Activated CD4-positive, alpha-beta T cell treated with anti-CD3 and anti-CD28 coated beads, Interleukin-2, amount 50 U/mL, for 48 hours (primary cell): Measurements from ENCODE around the gene DNHD1.

Experiments used
- DNase-seq, 2 experiments: peaks; one replicate each; pipeline ENCODE4 v3.0.0-alpha.2; 2020

The DNHD1 gene

DNA sequence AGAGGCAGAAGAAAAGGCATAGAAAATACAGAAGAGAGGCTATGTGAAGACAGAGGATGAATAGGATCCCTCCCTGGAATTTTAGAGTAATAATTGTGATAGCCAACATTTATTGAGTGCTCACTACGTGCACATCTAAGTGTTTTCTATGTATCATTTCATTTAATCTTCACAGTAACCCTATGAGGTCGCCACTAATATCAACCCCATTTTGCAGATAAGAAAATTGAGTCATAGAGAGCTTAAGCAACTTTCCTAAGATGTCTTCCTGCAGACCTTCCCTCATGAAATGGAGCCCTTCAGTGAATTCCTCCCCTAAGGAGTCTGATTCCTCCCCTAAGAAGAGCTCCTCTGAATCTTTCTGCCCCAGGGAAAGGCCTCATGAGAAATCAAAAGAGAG lies 68.2 kb downstream of the DNHD1 start:
- DNase-seq, result no peak

DNA sequence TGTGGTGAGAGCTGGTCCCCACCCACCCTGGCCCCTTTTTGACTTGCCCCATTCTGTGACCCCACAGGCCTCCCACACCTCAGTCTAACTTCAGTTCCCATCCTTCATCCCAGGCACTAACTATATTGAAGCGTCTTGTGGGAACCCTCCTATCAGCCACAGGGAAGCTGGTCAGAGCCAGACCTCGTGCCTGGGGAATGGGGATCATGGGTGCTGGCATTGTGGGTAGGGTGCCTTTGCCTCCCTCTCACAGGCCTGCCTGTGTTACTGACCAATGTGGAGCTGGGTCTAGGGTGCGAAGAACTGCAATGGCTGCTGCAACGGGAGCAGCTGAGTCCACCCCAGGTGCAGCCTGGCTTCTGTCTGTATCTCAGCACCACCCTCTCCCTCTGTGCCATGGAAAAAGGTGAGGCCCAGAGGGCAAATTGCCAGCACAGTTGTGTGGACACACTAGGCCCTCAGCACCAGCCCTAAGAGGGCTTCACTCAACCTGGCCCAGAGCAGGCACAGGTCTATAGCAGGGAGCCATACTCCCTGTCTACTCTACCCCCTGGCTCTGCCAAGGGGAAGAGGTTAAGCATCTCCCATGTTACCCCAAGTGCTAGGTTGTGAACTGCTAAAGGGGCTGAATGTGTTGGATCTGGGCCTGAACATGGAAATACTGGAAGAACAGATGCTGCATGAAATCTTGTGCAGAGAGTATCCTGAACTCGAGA lies 69.1 kb downstream of the DNHD1 start:
- DNase-seq, result no peak

DNA sequence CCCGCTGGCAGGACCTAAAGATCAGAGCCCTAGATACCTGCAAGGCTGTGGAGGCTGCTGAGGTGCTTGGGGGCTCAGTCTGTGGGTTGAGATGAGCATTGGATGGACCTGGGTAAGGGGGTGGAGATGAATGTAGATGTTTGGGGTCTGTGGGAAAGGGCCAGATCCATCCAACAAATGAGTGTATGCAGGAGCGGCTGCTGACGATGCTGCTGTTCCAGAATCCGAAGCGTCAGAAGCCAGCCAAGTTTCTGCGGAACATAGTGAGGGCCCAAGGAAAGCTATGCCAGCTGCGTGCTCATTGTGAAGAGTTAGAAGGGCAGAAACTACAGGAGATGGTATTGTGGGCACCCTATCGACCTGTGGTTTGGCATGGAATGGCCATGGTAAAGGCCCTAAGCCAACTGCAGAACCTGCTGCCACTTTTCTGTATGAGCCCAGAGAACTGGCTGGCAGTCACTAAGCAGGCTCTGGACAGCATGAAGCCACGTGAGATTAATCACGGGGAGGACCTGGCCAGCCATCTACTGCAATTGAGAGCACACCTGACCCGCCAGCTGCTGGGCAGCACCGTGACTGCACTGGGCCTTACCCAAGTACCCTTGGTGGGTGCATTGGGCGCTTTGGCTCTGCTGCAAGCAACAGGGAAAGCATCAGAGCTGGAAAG lies 69.8 kb downstream of the DNHD1 start:
- DNase-seq, result no peak

DNA sequence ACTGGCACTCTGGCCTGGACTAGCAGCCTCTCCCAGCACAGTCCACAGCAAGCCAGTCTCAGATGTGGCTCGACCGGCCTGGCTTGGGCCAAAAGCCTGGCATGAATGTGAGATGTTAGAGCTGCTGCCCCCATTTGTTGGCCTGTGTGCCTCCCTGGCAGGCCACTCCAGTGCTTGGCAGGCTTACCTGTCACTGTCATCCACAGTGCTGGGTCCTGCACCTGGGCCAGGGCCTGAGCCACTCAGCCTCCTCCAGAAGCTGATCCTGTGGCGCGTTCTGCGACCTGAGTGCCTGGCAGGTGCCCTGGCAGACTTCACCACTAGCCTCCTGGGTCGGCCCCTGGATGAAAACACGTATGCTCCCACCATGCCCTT lies 70.3 kb downstream of the DNHD1 start:
- no peak for DNase-seq

DNA sequence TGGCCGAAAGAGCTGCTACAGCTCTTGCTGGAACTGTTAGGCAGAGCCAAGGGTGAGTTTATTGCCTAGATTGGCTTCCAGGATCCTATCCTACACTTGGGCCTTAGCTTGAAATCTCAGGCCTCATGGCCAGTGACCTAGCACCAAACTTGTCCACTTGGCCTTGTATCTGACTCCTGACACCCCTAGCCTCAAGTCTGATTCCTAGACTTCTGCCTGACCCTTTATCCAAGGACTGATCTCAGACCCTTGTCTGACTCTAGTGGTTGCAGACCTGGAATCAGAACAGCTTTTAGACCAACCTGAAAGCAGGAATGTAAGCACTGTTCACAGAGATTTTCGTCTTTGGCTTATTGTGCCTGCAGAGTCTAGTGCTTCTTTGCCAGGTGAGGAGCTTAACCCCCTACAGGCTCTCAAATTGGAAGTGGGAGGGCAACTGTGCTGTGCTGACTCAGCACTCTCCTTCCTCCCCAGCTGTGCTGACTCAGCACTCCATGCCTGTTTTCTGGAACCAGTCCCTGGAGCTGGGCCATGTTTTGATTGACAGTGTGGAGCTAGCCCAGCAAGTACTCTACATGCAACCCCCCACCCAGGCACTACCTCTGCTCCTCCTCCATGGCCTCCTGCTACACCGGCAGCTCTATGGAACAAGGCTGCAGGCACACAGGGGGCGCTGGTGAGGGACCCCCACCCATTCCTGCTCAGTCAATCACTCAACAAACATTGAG lies 71.3 kb downstream of the DNHD1 start:
- no peak for DNase-seq

DNA sequence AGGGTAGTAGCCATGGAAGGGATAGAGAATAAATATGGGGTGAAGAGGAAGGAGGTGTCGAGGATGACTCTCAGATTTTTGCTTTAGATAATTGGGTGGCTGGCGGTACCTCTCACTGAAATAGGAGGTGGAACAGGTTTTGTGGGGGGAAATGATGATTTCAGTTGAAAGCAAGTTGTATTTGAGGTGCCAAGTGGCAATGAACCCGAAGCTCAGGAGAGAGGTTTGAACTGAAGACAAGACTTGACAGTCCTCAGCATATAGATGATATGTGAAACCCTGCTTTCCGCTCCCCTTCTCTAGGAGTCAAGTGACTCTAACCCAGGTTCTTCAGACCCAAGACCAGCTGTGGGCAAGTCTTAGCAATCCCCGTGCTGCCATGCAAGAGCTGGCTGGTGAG lies 72.6 kb downstream of the DNHD1 start:
- no peak for DNase-seq

DNA sequence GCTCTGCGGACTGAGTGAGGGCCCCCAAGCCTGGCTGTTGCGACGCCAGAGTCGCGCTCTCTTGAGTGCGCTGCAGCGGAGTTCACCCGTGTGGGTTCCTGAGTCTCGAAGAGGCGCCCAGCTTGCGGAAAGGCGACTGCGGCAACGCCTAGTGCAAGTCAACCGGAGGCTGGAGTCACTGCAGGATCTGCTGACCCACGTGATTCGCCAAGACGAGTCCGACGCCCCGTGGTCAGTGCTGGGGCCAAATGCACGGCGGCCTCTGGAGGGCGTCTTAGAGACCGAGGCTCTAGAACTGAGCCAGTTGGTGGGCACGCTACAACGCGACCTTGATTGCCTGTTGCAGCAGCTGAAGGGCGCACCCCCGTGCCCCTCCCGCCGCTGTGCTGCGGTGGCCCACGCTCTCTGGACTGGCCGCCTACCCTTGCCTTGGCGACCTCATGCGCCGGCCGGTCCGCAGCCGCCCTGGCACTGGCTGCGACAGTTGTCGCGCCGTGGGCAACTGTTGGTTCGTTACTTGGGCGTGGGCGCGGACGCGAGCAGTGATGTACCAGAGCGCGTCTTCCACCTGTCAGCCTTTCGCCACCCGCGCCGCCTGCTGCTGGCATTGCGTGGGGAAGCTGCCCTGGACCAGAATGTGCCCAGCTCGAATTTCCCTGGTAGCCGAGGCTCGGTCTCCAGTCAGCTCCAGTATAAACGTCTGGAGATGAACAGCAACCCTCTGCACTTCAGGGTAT lies 73.8 kb downstream of the DNHD1 start:
- no peak for DNase-seq

DNA sequence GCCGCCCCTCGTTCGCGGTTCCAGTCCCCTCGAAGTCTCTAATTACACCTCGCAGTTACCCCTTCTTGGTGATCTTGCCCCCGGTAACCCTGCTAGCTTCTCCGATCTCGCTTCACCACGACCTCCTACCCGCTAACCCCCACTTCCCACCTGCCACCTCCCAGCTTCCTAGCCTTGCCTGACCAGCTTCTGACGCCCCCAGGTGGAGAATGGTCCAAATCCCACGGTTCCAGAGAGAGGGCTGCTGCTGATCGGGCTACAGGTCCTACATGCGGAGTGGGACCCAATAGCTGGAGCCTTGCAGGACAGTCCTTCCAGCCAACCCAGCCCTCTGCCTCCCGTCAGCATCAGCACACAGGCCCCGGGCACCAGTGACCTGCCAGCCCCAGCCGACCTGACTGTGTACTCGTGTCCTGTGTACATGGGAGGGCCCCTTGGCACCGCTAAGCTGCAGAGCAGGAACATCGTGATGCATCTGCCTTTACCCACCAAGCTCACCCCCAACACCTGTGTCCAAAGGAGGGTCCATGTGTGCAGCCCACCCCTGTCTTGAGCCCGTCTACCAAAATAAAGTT lies 74.4 kb downstream of the DNHD1 start:
- no peak for DNase-seq

DNA sequence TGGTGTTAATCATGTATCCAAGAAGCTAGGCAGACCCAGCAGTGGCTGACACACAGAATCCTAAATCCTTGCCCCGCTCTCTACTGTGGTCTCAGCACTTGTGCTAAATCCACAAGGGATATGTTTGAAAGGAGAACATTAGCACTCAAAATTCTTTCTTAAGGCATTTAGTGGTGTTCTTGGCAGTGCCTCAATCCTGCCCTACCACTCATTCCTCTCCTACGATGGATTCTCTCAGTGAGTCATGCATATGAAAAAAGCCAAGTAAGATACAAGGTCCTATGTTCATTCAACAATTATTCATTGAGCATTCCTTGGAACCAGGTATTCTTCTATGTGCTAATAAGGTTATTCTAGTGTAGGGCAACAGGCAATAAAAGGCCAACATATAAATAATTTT lies 75.1 kb downstream of the DNHD1 start:
- no peak for DNase-seq

DNA sequence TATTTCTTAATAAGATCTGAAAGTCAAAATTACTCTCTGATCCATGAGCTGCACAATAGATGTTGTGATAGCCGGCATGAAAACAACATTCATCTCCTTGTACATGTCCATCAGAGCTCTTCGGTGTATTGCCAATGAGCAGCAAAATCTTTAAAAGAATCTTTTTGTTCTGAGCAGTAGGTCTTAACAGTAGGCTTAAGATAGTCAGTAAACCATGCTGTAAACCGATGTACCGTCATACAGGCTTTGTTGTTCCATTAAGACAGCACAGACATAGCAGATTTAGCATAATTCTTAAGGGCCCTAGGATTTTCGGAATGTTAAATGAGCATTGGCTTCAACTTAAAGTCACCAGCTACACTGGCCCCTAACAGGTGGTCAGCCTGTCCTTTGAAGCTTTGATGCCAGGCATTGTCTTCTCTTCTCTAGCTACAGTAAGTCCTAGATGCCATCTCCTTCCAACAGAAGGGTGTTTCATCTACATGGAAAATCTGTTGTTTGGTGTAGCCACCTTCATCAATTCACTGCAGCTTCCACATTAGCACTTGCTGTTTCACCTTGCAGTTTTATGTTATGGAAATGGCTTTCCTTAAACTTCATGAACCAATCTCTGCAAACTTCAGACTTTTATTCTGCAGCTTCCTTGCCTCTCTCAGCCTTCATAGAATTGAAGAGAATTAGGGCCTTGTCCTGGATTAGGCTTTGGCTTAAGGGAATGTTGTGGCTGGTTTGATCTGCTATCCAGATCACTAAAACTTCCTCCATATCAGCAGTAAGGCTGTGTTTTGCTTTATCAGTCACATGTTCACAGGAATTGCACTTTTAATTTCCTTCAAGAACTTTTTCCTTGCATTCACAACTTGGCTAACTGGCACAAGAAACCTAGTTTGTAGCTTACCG lies 78.0 kb downstream of the DNHD1 start:
- DNase-seq, result no peak

DNA sequence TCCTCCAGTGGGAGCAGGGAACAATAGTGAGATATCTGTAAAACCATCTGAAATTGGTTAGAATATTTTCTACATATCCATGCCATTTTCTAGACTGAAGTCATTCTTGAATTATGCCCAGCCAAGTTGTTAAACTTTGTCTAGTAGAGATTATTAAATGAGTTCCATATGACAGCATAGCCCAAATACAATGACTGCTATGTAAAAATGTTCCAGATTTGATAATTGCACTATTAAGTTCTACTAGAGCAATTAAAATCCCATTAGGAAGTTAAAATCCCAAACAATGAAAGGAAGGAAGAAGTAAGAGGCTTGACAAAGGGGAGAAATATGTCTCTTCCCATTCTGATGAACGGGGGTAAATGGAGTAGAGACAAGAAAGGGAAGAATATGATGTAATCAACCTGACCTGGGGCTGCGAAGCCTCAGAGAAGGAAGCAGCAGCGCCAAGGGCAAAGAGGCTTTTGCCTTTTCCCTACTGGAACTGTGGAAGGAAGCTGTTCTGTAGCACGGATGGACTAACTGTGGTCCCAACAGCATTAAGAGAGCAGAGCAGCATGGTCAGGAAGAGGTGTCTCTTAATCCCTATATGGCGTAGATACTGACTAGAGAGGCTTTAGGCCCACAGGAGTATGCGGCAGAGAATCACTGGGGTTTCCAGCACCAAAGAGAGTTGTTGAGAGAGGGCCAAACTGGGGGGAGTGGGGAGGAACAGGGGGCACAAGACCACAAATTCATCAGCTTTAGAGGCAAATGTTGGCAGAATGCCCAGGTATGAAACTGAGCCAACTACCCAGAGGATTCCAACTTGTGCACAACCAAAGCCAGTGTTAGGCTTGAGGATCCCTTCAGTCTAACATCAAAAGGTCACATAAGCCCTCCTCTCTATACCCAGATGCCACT lies 79.6 kb downstream of the DNHD1 start:
- no peak for DNase-seq

DNA sequence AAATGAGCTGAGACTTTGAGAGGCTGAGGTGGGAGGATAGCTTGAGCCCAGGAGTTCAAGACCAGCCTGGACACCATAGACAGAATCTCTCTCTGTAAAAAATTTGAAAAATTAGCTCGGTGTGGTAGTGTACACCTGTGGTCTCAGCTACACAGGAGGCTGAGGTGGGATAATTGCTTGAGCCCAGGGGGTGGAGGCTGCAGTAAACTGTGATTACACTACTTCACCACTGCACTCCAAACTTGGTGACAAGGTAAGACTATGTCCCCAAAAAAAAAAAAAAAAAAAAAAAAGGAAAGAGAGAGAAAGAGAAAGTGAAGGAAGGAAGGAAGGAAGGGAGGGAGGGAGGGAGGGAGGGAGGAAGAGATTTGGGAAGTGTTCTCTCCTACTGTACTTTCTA lies 81.1 kb downstream of the DNHD1 start:
- DNase-seq, result no peak

DNA sequence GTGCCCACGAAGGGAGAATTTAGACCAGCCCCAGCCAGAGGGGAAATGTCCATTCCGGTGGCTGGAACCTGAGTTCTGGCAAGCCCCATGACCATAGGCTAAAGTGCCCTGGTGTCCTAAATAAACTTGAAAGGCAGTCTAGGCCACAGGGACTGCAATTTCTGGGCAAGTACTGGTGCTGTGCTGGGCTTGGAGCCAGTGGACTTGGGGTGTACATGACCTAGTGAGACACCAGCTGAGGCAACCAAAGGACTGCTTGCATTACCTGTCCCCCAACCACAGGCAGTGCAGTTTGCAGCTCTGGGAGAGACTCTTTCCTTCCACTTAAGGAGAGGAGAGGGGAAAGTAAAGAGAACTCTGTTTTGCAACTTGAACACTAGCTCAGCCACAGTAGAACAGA lies 82.6 kb downstream of the DNHD1 start:
- DNase-seq, result no peak

DNA sequence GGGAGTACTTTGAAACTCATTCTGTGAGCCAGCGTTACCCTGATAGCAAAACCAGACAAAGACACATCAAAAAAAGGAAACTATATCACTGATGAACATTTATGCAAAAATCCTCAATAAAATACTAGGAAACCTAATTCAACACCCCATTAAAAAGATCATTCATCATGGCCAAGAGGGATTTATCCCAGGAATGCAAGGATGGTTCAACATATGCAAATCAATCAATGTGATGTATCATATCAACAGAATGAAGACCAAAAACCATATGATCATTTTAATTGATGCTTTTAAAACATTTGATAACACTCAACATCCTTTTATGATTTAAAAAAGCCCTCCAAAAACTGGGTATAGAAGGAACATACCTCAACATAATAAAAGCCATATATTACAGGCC lies 86.5 kb downstream of the DNHD1 start:
- no peak for DNase-seq

DNA sequence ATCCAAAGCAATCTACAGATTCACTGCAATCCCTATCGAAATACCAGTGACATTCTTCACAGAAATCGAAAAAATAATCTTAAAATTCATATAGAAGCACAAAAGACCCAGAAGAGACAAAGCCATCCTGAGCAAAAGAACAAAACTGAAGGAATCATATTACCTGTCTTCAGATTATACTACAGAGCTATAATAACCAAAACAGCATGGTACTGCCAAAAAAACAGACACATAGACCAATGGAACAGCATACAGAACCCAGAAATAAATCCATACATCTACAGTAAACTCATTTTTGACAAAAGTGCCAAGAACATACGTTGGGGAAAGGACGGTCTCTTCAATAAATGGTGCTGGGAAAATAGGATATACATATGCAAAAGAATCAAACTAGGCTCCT lies 87.4 kb downstream of the DNHD1 start:
- DNase-seq, result no peak

DNA sequence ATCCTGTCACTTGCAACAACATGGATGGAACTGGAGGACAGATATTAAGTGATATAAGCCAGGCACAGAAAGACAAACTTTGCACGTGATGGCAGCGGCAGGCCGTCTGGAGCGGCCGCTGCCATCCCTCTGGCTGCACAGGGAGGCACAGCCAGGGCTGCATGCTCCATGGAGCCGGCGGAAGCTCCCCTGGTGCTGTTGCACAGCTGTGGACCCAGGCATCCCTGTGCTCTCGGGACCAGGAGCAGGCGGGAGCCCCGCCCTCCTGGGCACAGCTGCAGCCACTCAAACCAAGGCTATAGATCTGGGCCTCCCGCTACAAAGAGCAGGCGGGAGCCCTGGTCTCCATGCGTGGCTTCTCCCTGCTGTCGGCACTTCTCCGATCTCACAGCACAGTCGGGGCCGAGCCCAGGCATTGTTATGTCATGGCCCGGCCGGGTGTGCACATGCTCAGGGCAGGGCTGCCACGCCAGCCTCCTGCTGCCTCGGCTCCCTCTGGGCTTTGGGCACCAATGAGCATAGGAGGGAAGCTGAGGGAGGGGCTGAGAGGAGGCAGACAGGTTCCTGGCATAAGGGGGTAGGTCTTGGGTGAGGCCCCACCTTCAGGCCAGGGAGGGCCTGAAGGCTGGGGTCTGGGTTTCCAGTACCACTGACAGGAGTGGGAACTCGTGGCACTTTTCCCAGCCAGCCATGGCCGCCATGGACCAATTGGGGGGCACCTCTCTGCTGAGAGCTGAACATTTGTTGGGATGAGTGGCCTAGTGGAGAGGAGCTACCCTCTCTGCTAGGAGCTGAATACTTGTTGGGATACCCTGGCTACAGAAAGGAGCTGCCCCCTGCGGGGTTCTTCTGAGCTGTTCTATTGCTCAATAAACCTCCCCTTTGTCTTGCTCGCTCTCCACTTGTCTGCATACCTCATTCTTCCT lies 89.6 kb downstream of the DNHD1 start:
- DNase-seq, result no peak

DNA sequence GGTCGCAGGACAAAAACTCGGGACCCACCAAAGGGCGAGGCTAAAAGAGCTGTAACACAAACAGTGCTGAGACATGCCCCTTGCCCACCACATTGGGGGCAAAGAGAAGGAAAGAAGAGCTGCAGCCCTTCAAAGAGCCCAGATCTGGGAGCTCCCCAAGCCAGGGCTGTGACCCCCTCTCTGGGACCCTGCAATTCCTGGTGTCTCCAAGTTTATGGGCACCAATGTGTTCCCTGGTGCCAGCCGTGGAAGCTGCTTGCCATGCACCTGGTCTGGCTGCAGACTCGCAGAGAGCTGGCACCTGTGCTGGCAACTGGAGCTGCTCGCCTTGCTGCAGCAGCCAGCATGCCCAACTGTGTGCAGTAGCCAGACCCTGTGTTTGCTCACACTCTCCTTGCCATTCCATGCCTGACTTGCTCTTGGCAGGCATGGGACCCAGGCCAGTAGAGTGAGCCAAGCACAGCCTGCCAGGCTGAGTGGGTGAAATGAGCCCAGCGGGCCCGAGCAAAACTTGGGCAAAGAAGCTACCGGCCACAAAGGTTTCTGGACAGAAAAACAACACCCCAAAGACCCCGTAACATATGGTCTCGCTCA lies 90.4 kb downstream of the DNHD1 start:
- DNase-seq, result no peak

DNA sequence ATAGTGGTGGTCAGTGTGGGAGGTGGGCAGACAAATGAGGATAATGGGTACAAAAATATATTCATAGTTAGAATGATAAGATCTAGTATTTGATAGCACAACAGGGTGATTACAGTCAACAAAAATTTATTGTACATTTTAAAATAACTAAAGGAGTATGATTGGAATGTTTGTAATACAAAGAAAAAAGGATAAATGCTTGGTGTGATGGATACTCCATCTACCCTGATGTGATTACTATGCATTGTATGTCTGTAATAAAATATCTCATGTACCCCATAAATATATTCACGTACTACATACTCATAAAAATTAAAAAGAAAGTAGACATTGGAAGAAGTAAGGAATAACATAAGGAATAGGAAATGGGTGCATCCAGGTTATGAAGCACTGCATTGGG lies 90.9 kb downstream of the DNHD1 start:
- no peak for DNase-seq

DNA sequence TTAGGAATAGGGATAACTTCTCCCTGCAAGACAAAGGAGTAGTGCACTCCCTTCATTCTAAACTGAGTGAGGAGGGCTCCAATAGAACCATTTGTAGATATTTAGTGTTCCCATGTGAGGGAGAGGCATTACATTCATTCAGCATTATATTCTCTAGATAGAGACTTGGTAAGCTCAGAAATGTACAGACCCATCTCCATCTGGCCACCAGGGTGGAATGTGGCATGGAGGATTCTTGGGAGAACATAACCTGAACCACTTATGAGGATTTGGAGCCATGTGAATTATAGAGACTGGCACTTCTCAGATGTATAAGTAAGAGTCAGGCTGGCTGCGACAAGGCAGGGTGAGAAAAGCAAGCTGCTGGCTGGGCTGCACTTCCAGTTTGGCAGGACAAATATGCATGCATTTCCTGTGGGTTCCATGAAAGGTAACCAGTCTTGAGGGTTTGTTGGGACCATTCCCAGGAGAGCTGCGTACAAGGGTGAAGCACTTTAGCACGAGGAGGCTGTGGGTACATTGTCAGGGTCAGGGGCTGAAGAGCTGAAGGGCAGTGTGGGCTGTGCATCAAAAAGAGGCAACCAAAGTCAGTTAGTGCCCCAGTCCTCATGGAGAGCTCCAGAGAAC lies 97.2 kb downstream of the DNHD1 start:
- no peak for DNase-seq
